Measurements from ENCODE around the gene RAB34.

GRCh38 chr17:28686296-28686695, 31.4 kb downstream of the RAB34 start:
- TF ChIP-seq CTCF (IDR thresholded peaks at IDR 0.05 in 8 of 11, conservative IDR thresholded peaks at IDR 0.05 in 3 of 11) (no peak), POLR2AphosphoS5 (IDR thresholded peaks at IDR 0.05) (no peak)
